ENCODE results near the gene AREL1.

GRCh38 chr14:74618078-74618952 is 94.6 kb downstream of the AREL1 start:
- no peak for TF ChIP-seq CTCF (conservative IDR thresholded peaks at IDR 0.05)
- TF ChIP-seq EZH2 (IDR thresholded peaks at IDR 0.05; ENCODE audit: low read depth) = no peak

Data from PC-9 (cell line).